ENCODE results near the gene SP140.
"Not testable (repeated sequence)": the region's sequence is repeated elsewhere in the genome, so short reads cannot be mapped to it uniquely, and the experiment has no call there.

Gene SP140

GRCh38 chr2:230322561-230323384 lies 97.2 kb downstream of the SP140 start:
- no peak for TF ChIP-seq POLR2A (IDR thresholded peaks at IDR 0.05; ENCODE audit: low read length)
- TF ChIP-seq GATA1 (IDR thresholded peaks at IDR 0.05; ENCODE audit: low read depth, low read length) = no peak

GRCh38 chr2:230323385-230324106 lies 98.0 kb downstream of the SP140 start:
- DNase-seq = peak; percentile 22 to 23
- TF ChIP-seq GATA1 (IDR thresholded peaks at IDR 0.05; ENCODE audit: low read depth, low read length) (no peak), POLR2A (IDR thresholded peaks at IDR 0.05; ENCODE audit: low read length) (no peak)

More at GRCh38 chr2:230322561-230323384, 97.2 kb downstream of the SP140 start:
- DNase-seq = no peak

GRCh38 chr2:230324503-230324902 lies 99.0 kb downstream of the SP140 start:
- DNase-seq = no peak
- no peak for TF ChIP-seq GATA1 (IDR thresholded peaks at IDR 0.05; ENCODE audit: low read depth, low read length)
- TF ChIP-seq POLR2A (IDR thresholded peaks at IDR 0.05; ENCODE audit: low read length) = no peak

- DNase-seq = no peak
- TF ChIP-seq GATA1 (IDR thresholded peaks at IDR 0.05; ENCODE audit: low read depth, low read length) (no peak), POLR2A (IDR thresholded peaks at IDR 0.05; ENCODE audit: low read length) (no peak)
Measured at GRCh38 chr2:230325316-230326243, 100.0 kb downstream of the SP140 start.

GRCh38 chr2:230326453-230327417 lies 101.2 kb downstream of the SP140 start, which contains the start of gene SP140L:
SP140L (plus strand) TSS chr2:230327193; CDS start chr2:230327270, 77 bp downstream.
- no peak for TF ChIP-seq GATA1 (IDR thresholded peaks at IDR 0.05; ENCODE audit: low read depth, low read length)
- TF ChIP-seq POLR2A (IDR thresholded peaks at IDR 0.05; ENCODE audit: low read length) = peak; percentile 66
- DNase-seq = peak; percentile 77 to 79

- no peak for TF ChIP-seq POLR2A (IDR thresholded peaks at IDR 0.05; ENCODE audit: low read length)
- DNase-seq = peak; percentile 46 to 55
Measured at GRCh38 chr2:230327418-230328154, 102.0 kb downstream of the SP140 start.

- TF ChIP-seq POLR2A (IDR thresholded peaks at IDR 0.05; ENCODE audit: low read length) (no peak), GATA1 (IDR thresholded peaks at IDR 0.05; ENCODE audit: low read depth, low read length) (no peak)
- no peak for DNase-seq
Measured at GRCh38 chr2:230328155-230328458, 102.6 kb downstream of the SP140 start.

GRCh38 chr2:230329946-230330605 lies 104.5 kb downstream of the SP140 start:
- no peak for TF ChIP-seq GATA1 (IDR thresholded peaks at IDR 0.05; ENCODE audit: low read depth, low read length)
- no peak for TF ChIP-seq POLR2A (IDR thresholded peaks at IDR 0.05; ENCODE audit: low read length)

GRCh38 chr2:230330725-230331124 lies 105.2 kb downstream of the SP140 start:
- DNase-seq = no peak
- TF ChIP-seq GATA1 (IDR thresholded peaks at IDR 0.05; ENCODE audit: low read depth, low read length) (no peak), POLR2A (IDR thresholded peaks at IDR 0.05; ENCODE audit: low read length) (no peak)

More at GRCh38 chr2:230329946-230330605, 104.5 kb downstream of the SP140 start:
- DNase-seq = no peak

GRCh38 chr2:230335461-230335863 lies 109.9 kb downstream of the SP140 start:
- TF ChIP-seq POLR2A (IDR thresholded peaks at IDR 0.05; ENCODE audit: low read length) (no peak), GATA1 (IDR thresholded peaks at IDR 0.05; ENCODE audit: low read depth, low read length) (no peak)
- no peak for DNase-seq

- no peak for DNase-seq
- TF ChIP-seq GATA1 (IDR thresholded peaks at IDR 0.05; ENCODE audit: low read depth, low read length) = no peak
- no peak for TF ChIP-seq POLR2A (IDR thresholded peaks at IDR 0.05; ENCODE audit: low read length)
Measured at GRCh38 chr2:230335864-230336506, 110.4 kb downstream of the SP140 start.

GRCh38 chr2:230341936-230342528 lies 116.5 kb downstream of the SP140 start:
- DNase-seq = not testable (repeated sequence)

GRCh38 chr2:230343041-230343624 lies 117.6 kb downstream of the SP140 start:
- not testable (repeated sequence) for DNase-seq

All from erythroblast (primary cell).